GM19463 (cell line): ENCODE measurements around the gene MYH8.

Source experiments
- ATAC-seq: cut with Tn5 transposase; IDR thresholded peaks from one replicate; pipeline ENCODE4 v1.9.1; 2021; ENCODE audit warnings: mild to moderate bottlenecking, moderate library complexity; ENCODE audit not compliant: unreplicated experiment

MYH8 gene

GRCh38 chr17:10421900-10422542 is at the start of gene MYH8:
TSS of gene MYH8 (minus strand) at chr17:10421950. CDS start at chr17:10420227, 1,723 bp downstream.
- no peak for ATAC-seq

DNA sequence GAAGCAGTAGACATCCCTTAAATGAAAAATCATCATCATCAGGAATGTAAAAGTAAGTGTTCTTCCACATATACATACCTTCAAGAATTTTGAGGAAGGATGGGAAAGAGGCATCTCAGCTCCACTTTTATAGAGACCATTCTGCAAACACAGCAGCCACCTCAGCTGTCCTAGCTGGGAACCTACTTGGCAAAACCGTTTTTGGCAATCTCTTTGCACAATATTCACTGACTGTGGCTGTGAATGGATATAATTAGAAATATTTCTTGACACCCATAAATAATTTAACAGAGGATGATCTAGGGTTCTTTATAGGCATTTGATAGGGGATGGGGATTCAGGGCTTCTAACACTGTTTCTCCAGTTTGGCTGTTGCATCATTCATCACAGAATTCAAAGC is 47.7 kb upstream of the MYH8 start, which contains the start of gene MYH4:
Gene MYH4 (minus strand): TSS at position 101 of the 400 bp plus-strand sequence. CDS start 2,814 bp downstream, outside the sequence.
- ATAC-seq, result no peak

DNA sequence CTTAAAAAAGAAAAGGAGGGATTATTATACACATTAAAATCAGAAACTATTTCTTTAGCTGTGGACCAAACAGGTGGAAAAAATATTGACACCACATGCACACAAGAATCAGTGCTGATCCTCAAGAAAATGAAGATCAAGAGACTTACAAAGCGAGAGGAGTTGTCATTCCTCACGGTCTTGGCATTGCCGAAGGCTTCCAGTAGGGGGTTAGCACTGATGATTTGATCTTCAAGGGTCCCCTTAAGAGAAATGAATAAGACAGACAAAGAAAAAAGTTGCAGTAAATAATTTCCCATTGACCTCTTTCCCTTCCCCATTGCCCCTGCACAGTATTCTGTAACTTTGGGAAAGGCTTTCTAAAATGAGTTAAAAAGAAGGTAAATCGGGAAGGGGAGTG is 41.7 kb upstream of the MYH8 start:
- no peak for ATAC-seq

DNA sequence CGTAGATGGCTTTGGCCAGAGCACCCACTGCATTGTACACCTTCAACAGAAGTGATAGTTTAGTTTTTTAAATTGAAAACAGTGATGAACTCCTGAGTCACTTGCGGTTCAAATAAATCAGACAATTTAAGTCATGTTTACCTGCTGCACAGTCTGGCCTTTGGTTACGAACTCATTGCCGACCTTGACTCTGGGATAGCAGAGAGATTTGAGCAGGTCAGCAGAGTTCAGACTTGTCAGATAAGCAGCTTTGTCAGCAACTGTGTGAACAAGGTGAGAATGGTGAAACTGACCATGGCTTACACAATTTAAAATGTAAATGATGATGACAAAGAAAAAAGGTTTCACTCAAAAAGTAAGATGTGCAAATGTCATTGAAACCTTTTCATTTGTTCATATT is 38.3 kb upstream of the MYH8 start:
- ATAC-seq, result no peak

DNA sequence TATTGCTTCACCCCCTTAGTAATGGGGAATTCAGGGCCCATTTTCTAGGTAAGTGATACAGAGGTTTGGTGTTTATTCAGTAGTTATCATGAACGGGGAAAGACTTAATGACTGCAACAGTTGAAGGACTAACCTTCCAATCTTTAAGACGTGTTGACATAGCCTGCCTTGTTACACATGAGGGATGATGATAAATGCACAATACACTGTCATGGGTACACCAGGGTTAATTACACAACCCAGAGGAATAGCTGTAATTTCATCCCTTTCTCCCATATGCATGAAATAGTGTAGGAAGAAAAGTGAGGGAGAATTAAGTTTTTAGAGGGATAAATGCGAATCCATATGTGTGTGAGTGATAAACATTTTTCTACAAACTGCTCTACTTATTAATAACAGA is 37.0 kb upstream of the MYH8 start:
- no peak for ATAC-seq

DNA sequence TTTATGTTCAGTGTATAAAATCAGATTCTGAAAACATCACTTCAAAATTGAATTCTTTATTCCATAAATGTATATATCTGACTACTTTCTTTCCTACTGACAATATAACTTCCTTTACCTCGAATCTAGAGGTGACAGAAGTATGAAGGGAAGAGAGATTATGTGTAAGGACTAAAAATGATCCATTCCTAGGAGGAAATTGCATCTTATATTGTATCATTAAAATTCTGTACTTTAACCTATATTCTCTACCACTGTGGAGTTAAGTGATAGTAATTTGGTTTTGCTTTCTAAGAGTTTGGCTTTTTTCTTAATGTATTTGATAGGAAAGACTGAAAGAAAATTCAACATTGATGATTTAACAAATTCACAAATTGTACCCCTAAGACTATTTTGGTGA is 36.2 kb upstream of the MYH8 start:
- no peak for ATAC-seq

DNA sequence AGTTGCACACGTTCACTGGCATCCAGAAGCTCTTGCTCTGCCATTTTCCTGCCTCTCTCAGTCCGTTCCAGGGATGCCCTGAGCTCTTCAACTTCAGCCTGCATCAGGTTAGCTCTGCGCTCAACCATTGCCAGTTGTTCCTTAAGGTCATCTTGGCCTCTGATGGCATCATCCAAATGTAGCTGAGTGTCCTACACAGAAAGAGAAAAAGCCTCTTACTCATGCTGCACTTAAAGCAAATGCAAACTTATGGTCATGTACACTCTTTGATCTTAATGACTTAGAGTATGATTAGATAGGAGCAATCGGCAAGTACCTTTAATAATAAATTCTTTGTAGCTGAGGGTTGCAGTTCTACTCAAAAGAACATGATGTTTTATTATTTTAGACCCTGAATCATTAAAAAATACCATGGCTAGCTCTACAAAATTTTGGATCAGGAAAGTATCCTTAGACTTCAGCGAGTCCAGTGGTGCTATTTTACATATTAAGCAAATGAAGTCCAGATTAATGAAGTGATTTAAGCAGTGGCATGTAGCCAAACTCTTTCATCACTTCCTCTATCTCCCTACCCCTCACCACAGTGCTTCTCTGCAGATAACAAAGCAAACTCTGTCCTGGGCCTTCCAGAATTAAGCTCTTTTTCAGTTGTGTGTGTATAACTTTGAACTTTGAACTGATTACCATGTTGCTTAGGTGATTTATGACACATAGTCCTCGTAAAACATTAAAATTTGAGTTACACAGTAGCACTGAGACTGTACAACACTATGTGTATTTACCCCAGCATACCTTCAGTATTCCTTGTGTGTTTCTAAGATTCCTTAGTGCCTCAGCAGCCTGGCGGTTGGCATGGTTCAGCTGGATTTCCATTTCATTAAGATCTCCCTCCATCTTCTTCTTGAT is 25.5 kb upstream of the MYH8 start:
- ATAC-seq, result no peak

- ATAC-seq, result no peak
Measured at GRCh38 chr17:10439816-10440215, 18.1 kb upstream of the MYH8 start.

GRCh38 chr17:10435096-10435495 is 13.3 kb upstream of the MYH8 start:
- no peak for ATAC-seq

GRCh38 chr17:10429421-10430045 is 7.8 kb upstream of the MYH8 start:
- ATAC-seq, result no peak

GRCh38 chr17:10428781-10429180 is 7.0 kb upstream of the MYH8 start:
- ATAC-seq, result no peak

- no peak for ATAC-seq
Measured at GRCh38 chr17:10421211-10421610, 539 bp downstream of the MYH8 start.

GRCh38 chr17:10420811-10421210 is 939 bp downstream of the MYH8 start:
- ATAC-seq, result no peak

DNA sequence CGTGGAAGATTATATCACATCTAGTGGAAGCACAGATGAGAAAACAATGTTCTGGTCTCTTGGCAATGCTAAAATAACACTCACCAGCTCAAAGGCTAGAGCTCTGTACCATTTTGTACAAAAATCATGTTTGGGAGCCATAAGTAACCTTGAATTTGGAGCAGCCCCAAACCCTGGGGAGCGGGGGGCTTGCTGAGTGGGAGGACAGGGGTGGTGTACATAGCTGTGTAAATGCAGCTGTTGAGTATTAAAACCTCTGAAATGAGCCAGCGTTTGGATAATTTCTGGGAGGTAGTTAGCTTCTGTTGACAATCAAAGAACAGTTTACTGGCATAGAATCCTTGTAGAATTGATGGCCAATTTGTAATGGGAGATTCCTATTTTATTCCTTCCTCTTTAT is 4.3 kb downstream of the MYH8 start:
- ATAC-seq, result no peak

- ATAC-seq, result no peak
Measured at GRCh38 chr17:10415161-10415560, 6.6 kb downstream of the MYH8 start.

GRCh38 chr17:10403589-10403988 is 18.2 kb downstream of the MYH8 start:
- ATAC-seq, result no peak

DNA sequence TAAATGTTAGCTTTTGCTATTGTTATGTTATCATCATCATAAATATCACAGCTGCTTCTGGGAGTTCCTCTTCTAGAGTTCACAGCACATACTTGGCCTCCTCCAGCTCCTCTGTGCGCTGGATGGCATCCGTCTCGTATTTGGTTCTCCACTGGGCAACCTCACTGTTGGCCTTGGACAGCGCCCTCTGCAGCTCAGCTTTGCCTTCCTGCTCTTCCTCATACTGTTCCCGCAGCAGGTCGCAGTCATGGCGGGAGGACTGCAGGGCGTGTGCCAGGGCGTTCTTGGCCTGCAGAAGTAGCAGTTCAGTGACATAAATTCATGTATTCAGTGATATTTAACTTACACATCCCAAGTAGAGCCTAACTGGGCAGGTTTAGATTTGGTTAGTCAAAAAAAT is 23.4 kb downstream of the MYH8 start:
- no peak for ATAC-seq

DNA sequence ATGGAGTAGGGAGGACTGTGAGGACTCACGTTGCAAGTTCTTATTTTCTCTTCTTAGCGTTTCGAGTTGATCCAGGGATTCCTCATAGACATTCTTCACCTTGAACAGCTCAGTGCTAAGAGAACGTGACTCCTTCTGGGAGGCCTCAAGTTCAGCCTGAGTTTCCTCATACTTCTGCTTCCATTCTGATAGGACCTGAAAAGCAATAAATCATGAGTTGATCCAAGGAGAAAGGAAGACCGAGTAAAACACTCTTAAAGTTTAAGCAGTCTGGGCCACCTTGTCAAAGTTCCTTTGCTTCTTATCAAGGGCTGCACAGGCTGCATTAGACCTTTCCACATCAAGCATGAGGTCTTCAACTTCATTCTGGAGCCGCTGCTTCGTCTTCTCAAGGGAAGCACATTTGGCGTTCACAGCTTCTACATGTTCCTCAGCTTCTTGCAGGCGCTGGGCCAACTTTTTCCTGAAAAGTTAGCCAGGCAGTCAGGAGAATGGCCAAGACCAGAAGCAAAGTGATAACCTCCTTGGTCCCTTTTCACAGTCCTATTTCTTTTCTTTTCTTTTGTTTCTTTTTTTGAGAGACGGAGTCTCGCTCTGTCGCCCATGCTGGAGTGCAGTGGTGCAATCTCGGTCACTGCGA is 25.1 kb downstream of the MYH8 start:
- no peak for ATAC-seq

- peak; percentile 44 for ATAC-seq
Measured at GRCh38 chr17:10394201-10394887, 27.4 kb downstream of the MYH8 start.

DNA sequence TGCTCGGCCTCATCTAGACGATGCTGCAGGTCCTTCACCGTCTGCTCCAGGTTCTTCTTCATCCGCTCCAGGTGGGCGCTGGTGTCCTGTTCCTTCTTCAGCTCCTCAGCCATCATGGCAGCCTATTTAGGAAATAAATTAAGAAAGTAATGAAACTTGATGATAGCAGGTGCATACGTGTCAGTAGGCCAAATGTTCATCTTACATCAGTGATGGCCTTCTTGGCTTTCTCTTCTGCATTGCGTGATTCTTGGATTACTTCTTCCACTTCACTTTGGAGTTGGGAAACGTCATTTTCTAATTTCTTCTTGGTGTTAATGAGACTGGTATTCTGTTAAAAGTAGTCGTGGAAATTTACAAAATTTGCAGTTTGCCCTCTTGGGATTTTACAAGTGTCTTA is 28.9 kb downstream of the MYH8 start:
- no peak for ATAC-seq

- no peak for ATAC-seq
Measured at GRCh38 chr17:10385871-10386270, 35.9 kb downstream of the MYH8 start.
